Renal cortex interstitium (tissue), 15 donors: ENCODE measurements around the gene ECI2. TPM values are rescaled to one million over a fixed set of nuclear protein-coding genes. Genes with fewer than 3 reads are reported as not detected.
A peak's percentile ranks its signal among the peaks of the same experiment; 100 is the strongest.

Experiments used
- DNase-seq, 11 donors: peaks; one replicate each; pipeline ENCODE4 v3.0.0-alpha.2; 2013; ENCODE audit warnings: low read depth in 9 of 11, low spot score in 4 of 11; ENCODE audit errors: extremely low read depth in 1 of 11
- long read RNA-seq, 16 experiments: transcript quantifications; one replicate each; lab custom pipeline, GENCODE V29; 2026
- polyA plus RNA-seq, 3 donors: library from polyadenylated mRNA; unstranded; fragments of 120-200 nt; gene quantifications; one replicate each; pipeline ENCODE4 v1.2.1, GENCODE V29; 2013; ENCODE audit not compliant: insufficient read length in 3 of 3

ECI2 gene
- 100 to 1,000 TPM in 2 of 3 donors, 10 to 100 TPM in 1; 87.4 to 115 (median 104) TPM for polyA plus RNA-seq
- long read RNA-seq, donor 1, transcript ECI2-202 (10 exons, 1,407 nt): minor isoform, 8 of 22 reads
- long read RNA-seq, donor 1, transcript ECI2-201 (10 exons, 1,380 nt): major isoform, 9 of 22 reads
- long read RNA-seq, donor 1, partial matches to known transcripts: 5 of 22 reads
- long read RNA-seq, donor 1, other reads (novel, unspliced or antisense): 0 of 22 reads
- long read RNA-seq, donor 2, transcript ECI2-201 (10 exons, 1,380 nt): major isoform, 11 of 31 reads
- long read RNA-seq, donor 2, transcript ECI2-202 (10 exons, 1,407 nt): minor isoform, 7 of 31 reads
- long read RNA-seq, donor 2, partial matches to known transcripts: 12 of 31 reads
- long read RNA-seq, donor 2, other reads (novel, unspliced or antisense): 0 of 31 reads
- long read RNA-seq, donor 3, transcript ECI2-201 (10 exons, 1,380 nt): minor isoform, 20 of 65 reads
- long read RNA-seq, donor 3, transcript ECI2-202 (10 exons, 1,407 nt): major isoform, 24 of 65 reads
- long read RNA-seq, donor 3, partial matches to known transcripts: 18 of 65 reads
- long read RNA-seq, donor 3, other reads (novel, unspliced or antisense): 0 of 65 reads
- long read RNA-seq, donor 4, transcript ECI2-201 (10 exons, 1,380 nt): major isoform, 12 of 27 reads
- long read RNA-seq, donor 4, transcript ECI2-202 (10 exons, 1,407 nt): minor isoform, 10 of 27 reads
- long read RNA-seq, donor 4, partial matches to known transcripts: 5 of 27 reads
- long read RNA-seq, donor 4, other reads (novel, unspliced or antisense): 0 of 27 reads
- long read RNA-seq, donor 5: 0 reads
- long read RNA-seq, donor 6, transcript ECI2-202 (10 exons, 1,407 nt): minor isoform, 16 of 68 reads
- long read RNA-seq, donor 6, transcript ECI2-201 (10 exons, 1,380 nt): major isoform, 18 of 68 reads
- long read RNA-seq, donor 6, partial matches to known transcripts: 32 of 68 reads
- long read RNA-seq, donor 6, other reads (novel, unspliced or antisense): 0 of 68 reads
- long read RNA-seq, donor 7, transcript ECI2-202 (10 exons, 1,407 nt): minor isoform, 14 of 64 reads
- long read RNA-seq, donor 7, transcript ECI2-201 (10 exons, 1,380 nt): major isoform, 23 of 64 reads
- long read RNA-seq, donor 7, transcript ECI2-209 (4 exons, 558 nt): minor isoform, 7 of 64 reads
- long read RNA-seq, donor 7, partial matches to known transcripts: 20 of 64 reads
- long read RNA-seq, donor 7, other reads (novel, unspliced or antisense): 0 of 64 reads
- long read RNA-seq, donor 8: 0 reads
- long read RNA-seq, donor 9, transcript ECI2-202 (10 exons, 1,407 nt): minor isoform, 11 of 28 reads
- long read RNA-seq, donor 9, transcript ECI2-201 (10 exons, 1,380 nt): major isoform, 15 of 28 reads
- long read RNA-seq, donor 9, partial matches to known transcripts: 0 of 28 reads
- long read RNA-seq, donor 9, other reads (novel, unspliced or antisense): 0 of 28 reads
- long read RNA-seq, donor 10, transcript ECI2-202 (10 exons, 1,407 nt): minor isoform, 15 of 62 reads
- long read RNA-seq, donor 10, transcript ECI2-201 (10 exons, 1,380 nt): major isoform, 18 of 62 reads
- long read RNA-seq, donor 10, partial matches to known transcripts: 26 of 62 reads
- long read RNA-seq, donor 10, other reads (novel, unspliced or antisense): 0 of 62 reads
- long read RNA-seq, donor 11, transcript ECI2-201 (10 exons, 1,380 nt): minor isoform, 8 of 38 reads
- long read RNA-seq, donor 11, transcript ECI2-202 (10 exons, 1,407 nt): major isoform, 23 of 38 reads
- long read RNA-seq, donor 11, partial matches to known transcripts: 7 of 38 reads
- long read RNA-seq, donor 11, other reads (novel, unspliced or antisense): 0 of 38 reads
- long read RNA-seq, donor 12, transcript ECI2-202 (10 exons, 1,407 nt): major isoform, 5 of 8 reads
- long read RNA-seq, donor 12, partial matches to known transcripts: 0 of 8 reads
- long read RNA-seq, donor 12, other reads (novel, unspliced or antisense): 0 of 8 reads
- long read RNA-seq, donor 13: 0 reads
- long read RNA-seq, donor 14, transcript ECI2-201 (10 exons, 1,380 nt): minor isoform, 11 of 30 reads
- long read RNA-seq, donor 14, transcript ECI2-202 (10 exons, 1,407 nt): major isoform, 18 of 30 reads
- long read RNA-seq, donor 14, partial matches to known transcripts: 0 of 30 reads
- long read RNA-seq, donor 14, other reads (novel, unspliced or antisense): 0 of 30 reads
- long read RNA-seq, donor 15, transcript ECI2-201 (10 exons, 1,380 nt): minor isoform, 8 of 27 reads
- long read RNA-seq, donor 15, transcript ECI2-202 (10 exons, 1,407 nt): major isoform, 14 of 27 reads
- long read RNA-seq, donor 15, partial matches to known transcripts: 5 of 27 reads
- long read RNA-seq, donor 15, other reads (novel, unspliced or antisense): 0 of 27 reads
- long read RNA-seq, donor 16, transcript ECI2-202 (10 exons, 1,407 nt): major isoform, 38 of 87 reads
- long read RNA-seq, donor 16, transcript ECI2-201 (10 exons, 1,380 nt): minor isoform, 34 of 87 reads
- long read RNA-seq, donor 16, partial matches to known transcripts: 12 of 87 reads
- long read RNA-seq, donor 16, other reads (novel, unspliced or antisense): 0 of 87 reads

GRCh38 chr6:4134841-4135664 lies at the start of gene ECI2:
TSS of gene ECI2 (minus strand) at chr6:4135575. CDS start at chr6:4135560, 15 bp downstream.
- peak in 9 of 11 donors; percentile 31 to 58 (median 52) for DNase-seq

GRCh38 chr6:4180652-4181255 lies 45.4 kb upstream of the ECI2 start:
- DNase-seq: peak in 6 of 11 donors; percentile 4 to 53 (median 22)

- DNase-seq: no peak
Observed at GRCh38 chr6:4179960-4180651, 44.7 kb upstream of the ECI2 start.

GRCh38 chr6:4178737-4179333 lies 43.5 kb upstream of the ECI2 start:
- DNase-seq: no peak

- no peak for DNase-seq
Observed at GRCh38 chr6:4176907-4177306, 41.5 kb upstream of the ECI2 start.

- no peak for DNase-seq
Observed at GRCh38 chr6:4174042-4174441, 38.7 kb upstream of the ECI2 start.

- DNase-seq: no peak
Observed at GRCh38 chr6:4172368-4172767, 37.0 kb upstream of the ECI2 start.

- DNase-seq: no peak
Observed at GRCh38 chr6:4170297-4170696, 34.9 kb upstream of the ECI2 start.

GRCh38 chr6:4169028-4169789 lies 33.8 kb upstream of the ECI2 start:
- DNase-seq: no peak

- no peak for DNase-seq
Observed at GRCh38 chr6:4167833-4168232, 32.5 kb upstream of the ECI2 start.

- DNase-seq: no peak
Observed at GRCh38 chr6:4167123-4167522, 31.7 kb upstream of the ECI2 start.

GRCh38 chr6:4164456-4164855 lies 29.1 kb upstream of the ECI2 start:
- DNase-seq: no peak

- DNase-seq: no peak
Observed at GRCh38 chr6:4164117-4164442, 28.7 kb upstream of the ECI2 start.
